Suprapubic skin (tissue), 4 donors: ENCODE measurements around the gene CEP57. TPM values are rescaled to one million over a fixed set of nuclear protein-coding genes. Genes with fewer than 3 reads are reported as not detected.

Experiments
- DNase-seq, 2 donors: peaks; one replicate each; pipeline ENCODE4 v3.0.0-alpha.2; 2019; ENCODE audit warnings: low spot score in 2 of 2
- H3K27ac ChIP-seq: fragments of 200-600 bp; sonication (generic); one replicate; pipeline ENCODE4 v1.5.1; 2019
- H3K27me3 ChIP-seq: fragments of 200-600 bp; sonication (generic); one replicate; pipeline ENCODE4 v1.5.1; 2019
- H3K36me3 ChIP-seq: fragments of 200-600 bp; sonication (generic); one replicate; pipeline ENCODE4 v1.5.1; 2019
- H3K4me1 ChIP-seq: fragments of 200-600 bp; sonication (generic); one replicate; pipeline ENCODE4 v1.5.1; 2019
- H3K4me3 ChIP-seq: fragments of 200-600 bp; sonication (generic); one replicate; pipeline ENCODE4 v1.5.1; 2019; ENCODE audit warnings: mild to moderate bottlenecking
- H3K9me3 ChIP-seq: fragments of 200-600 bp; sonication (generic); one replicate; pipeline ENCODE4 v1.5.1; 2019
- CTCF ChIP-seq, 2 donors: fragments of 200-600 bp in 1 of 2; fragments of 450-650 bp in 1 of 2; sonication (generic) in 1 of 2; IDR thresholded peaks; one replicate each; pipeline ENCODE4 v1.5.1; 2016 to 2019; ENCODE audit warnings: antibody characterized with exemption in 2 of 2, mild to moderate bottlenecking in 1 of 2, moderate library complexity in 1 of 2
- EP300 ChIP-seq: sonication (generic); formaldehyde crosslinking; IDR thresholded peaks from one replicate; pipeline ENCODE4 v1.6.1; 2017; ENCODE audit warnings: antibody characterized with exemption
- POLR2A ChIP-seq, 2 donors: fragments of 450-650 bp; IDR thresholded peaks; one replicate each; pipeline ENCODE4 v1.6.1; 2017; ENCODE audit warnings: antibody characterized with exemption in 2 of 2, mild to moderate bottlenecking in 2 of 2, moderate library complexity in 2 of 2
- POLR2AphosphoS5 ChIP-seq, 3 donors: sonication (generic); formaldehyde crosslinking; IDR thresholded peaks; one replicate each; pipeline ENCODE4 v1.6.1; 2017; ENCODE audit warnings: antibody characterized with exemption in 3 of 3
- WGBS: methylation state at CpG from one replicate; pipeline ENCODE4 v1.1.5; 2018; 5-methylcytosine and 5-hydroxymethylcytosine counted together
- total RNA-seq, 4 donors: library from RNA; depleted of rRNA; stranded (reverse); fragments of >200 nt; gene quantifications; one replicate each; pipeline ENCODE4 v1.1.0, GENCODE V29; 2016

Gene CEP57
- total RNA-seq, 4 donors from 2014 or later, result 20.7 to 80.9 (median 30.1) TPM

GRCh38 chr11:95832763-95833162 lies 42.5 kb downstream of the CEP57 start:
- WGBS, result 81% methylated on average over 3 of the region's 3 CpGs
- Histone ChIP-seq H3K9me3 (no peaks in the 10 kb centered on the region), H3K4me1 (peaks cover 5% of the 10 kb centered on the region), H3K36me3 (peaks cover 69% of the 10 kb centered on the region), H3K27ac (no peak overlapping the region), H3K4me3 (no peak overlapping the region), H3K27me3 (no peaks in the 10 kb centered on the region)
- no peak for DNase-seq
- TF ChIP-seq CTCF (IDR thresholded peaks at IDR 0.05), result no peak
- TF ChIP-seq POLR2A (IDR thresholded peaks at IDR 0.05), result no peak
- TF ChIP-seq EP300, result no peak
- TF ChIP-seq POLR2AphosphoS5 (IDR thresholded peaks at IDR 0.05), result no peak

DNA sequence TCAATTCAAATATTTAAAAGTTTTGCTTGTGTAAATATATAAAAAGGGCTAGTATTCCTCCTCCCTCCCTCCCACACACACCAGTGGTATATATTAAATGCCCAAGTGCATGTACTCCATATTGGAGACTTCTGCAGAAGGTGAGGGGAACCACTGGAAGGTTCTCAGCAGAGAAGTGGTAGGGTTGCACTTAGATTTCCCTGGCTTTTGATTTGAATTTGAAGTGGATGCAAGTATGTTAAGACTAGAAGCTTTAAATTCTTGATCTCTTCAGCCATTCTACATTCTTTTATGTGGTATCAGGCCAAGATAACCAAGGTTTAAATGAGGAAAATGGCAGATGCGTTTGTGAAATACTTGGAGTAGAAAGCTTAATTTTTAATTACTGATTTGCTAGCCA lies 43.1 kb downstream of the CEP57 start:
- Histone ChIP-seq H3K4me3 (no peak overlapping the region), H3K4me1 (peaks cover 5% of the 10 kb centered on the region), H3K27me3 (no peaks in the 10 kb centered on the region), H3K9me3 (no peaks in the 10 kb centered on the region), H3K27ac (no peak overlapping the region), H3K36me3 (peaks cover 69% of the 10 kb centered on the region)
- WGBS, result 0% methylated on average over 1 of the region's 1 CpG
- no peak for DNase-seq
- TF ChIP-seq POLR2AphosphoS5 (IDR thresholded peaks at IDR 0.05) (no peak), CTCF (IDR thresholded peaks at IDR 0.05) (no peak), POLR2A (IDR thresholded peaks at IDR 0.05) (no peak), EP300 (no peak)

- no peaks in the 10 kb centered on the region for H3K27me3 ChIP-seq
- peaks cover 5% of the 10 kb centered on the region for H3K4me1 ChIP-seq
- no peaks in the 10 kb centered on the region for H3K9me3 ChIP-seq
- H3K36me3 ChIP-seq, result peaks cover 59% of the 10 kb centered on the region
- H3K4me3 ChIP-seq, result no peak overlapping the region
- no peak for DNase-seq
- TF ChIP-seq EP300 (no peak), POLR2A (IDR thresholded peaks at IDR 0.05) (no peak), CTCF (IDR thresholded peaks at IDR 0.05) (no peak), POLR2AphosphoS5 (IDR thresholded peaks at IDR 0.05) (no peak)
- 50% methylated on average over 3 of the region's 3 CpGs for WGBS
- no peak overlapping the region for H3K27ac ChIP-seq
Measured at GRCh38 chr11:95835351-95835750, 45.1 kb downstream of the CEP57 start.

DNA sequence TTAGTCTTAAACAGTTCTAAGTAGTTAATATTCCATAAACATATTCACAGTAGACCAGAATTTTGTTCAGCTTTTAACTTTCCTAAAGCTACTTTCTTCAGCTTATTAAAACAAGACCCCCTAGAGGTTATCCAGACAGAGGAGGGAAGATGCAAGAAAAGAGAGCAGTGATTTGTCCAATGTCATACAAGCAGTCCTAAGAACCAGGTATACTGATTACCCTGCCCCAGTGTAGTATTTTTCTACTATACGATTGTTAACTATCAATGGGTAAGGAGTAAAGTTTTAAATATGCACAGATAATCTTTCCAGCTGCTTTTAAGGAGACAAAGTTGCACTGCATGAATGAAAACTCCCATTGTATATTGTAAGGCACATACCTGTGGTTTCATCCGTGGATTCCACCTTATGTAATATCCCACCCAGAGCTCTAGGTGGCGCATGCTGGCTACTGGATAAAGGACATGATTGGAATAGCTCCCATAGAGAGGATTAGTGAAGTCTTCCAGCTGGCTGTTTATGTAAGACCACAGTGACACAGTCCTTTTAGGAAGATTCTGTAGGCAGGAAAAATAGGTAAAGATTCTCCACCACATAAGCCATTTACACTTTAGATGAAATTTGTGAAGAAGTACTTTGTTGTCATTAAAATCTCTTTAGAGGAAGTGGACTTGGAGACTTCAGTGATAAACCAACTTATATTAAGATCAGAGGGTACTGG lies 45.6 kb downstream of the CEP57 start:
- no peaks in the 10 kb centered on the region for H3K27me3 ChIP-seq
- H3K4me1 ChIP-seq, result peaks cover 5% of the 10 kb centered on the region
- no peak overlapping the region for H3K27ac ChIP-seq
- WGBS, result 4% methylated on average over 3 of the region's 3 CpGs
- no peak overlapping the region for H3K4me3 ChIP-seq
- H3K36me3 ChIP-seq, result peaks cover 58% of the 10 kb centered on the region
- TF ChIP-seq CTCF (IDR thresholded peaks at IDR 0.05), result peak; percentile 79 to 83
- TF ChIP-seq EP300, result no peak
- no peaks in the 10 kb centered on the region for H3K9me3 ChIP-seq
- DNase-seq, result peak in 1 of 2 donors; percentile 69

DNA sequence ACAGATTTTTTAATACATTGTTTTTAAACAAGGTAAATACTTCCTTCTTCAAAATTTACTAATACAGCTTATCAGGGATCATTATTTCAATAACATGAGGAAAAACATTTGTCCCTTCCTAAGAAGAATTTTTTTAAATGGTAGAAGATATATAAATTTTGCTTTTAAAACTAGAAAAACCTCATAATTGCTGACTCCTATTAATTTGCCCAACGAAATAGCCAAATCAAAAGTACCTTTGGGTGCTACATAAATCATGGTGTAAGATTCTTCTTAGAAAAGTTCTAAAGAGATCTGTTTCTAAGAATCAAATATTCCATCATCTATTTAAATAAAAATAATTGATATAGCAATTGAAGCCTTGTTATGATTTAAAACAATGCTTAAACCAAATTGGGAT lies 54.9 kb downstream of the CEP57 start:
- no peak for DNase-seq
- Histone ChIP-seq H3K4me1 (peaks cover 5% of the 10 kb centered on the region), H3K36me3 (peaks cover 39% of the 10 kb centered on the region), H3K4me3 (no peak overlapping the region), H3K9me3 (no peaks in the 10 kb centered on the region), H3K27me3 (no peaks in the 10 kb centered on the region), H3K27ac (no peak overlapping the region)
- TF ChIP-seq POLR2AphosphoS5 (IDR thresholded peaks at IDR 0.05), result no peak
- TF ChIP-seq CTCF (IDR thresholded peaks at IDR 0.05), result no peak
- no peak for TF ChIP-seq POLR2A (IDR thresholded peaks at IDR 0.05)
- TF ChIP-seq EP300, result no peak
- 88% methylated on average over 1 of the region's 1 CpG for WGBS
